ENCODE measurements around the gene CCNY. TPM values are rescaled to one million over a fixed set of nuclear protein-coding genes. Genes with fewer than 3 reads are reported as not detected.

The CCNY gene
- total RNA-seq, 4 donors from 2014 or later, result 23.9 to 68.1 (median 39.5) TPM

- H3K27me3 ChIP-seq, result no peaks in the 10 kb centered on the region
- no peak for TF ChIP-seq POLR2A (IDR thresholded peaks at IDR 0.05)
- TF ChIP-seq, protein P1, sequence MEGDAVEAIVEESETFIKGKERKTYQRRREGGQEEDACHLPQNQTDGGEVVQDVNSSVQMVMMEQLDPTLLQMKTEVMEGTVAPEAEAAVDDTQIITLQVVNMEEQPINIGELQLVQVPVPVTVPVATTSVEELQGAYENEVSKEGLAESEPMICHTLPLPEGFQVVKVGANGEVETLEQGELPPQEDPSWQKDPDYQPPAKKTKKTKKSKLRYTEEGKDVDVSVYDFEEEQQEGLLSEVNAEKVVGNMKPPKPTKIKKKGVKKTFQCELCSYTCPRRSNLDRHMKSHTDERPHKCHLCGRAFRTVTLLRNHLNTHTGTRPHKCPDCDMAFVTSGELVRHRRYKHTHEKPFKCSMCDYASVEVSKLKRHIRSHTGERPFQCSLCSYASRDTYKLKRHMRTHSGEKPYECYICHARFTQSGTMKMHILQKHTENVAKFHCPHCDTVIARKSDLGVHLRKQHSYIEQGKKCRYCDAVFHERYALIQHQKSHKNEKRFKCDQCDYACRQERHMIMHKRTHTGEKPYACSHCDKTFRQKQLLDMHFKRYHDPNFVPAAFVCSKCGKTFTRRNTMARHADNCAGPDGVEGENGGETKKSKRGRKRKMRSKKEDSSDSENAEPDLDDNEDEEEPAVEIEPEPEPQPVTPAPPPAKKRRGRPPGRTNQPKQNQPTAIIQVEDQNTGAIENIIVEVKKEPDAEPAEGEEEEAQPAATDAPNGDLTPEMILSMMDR (IDR thresholded peaks at IDR 0.05 in 4 of 5, conservative IDR thresholded peaks at IDR 0.05 in 1 of 5), result no peak
- in situ Hi-C loops (cut with MboI; ENCODE audit: low sequenced_read_pairs in 4 of 4) (no loop called here), intact Hi-C loops (cut with DNase I; ENCODE audit: low total_unique reads) (loop anchor here (5.0 kb wide), 1 partner anchor 78 kb away; no protein-coding TSS in a partner anchor)
- H3K9me3 ChIP-seq, result no peaks in the 10 kb centered on the region
- no peak for DNase-seq
- ATAC-seq, result no peak
- H3K4me1 ChIP-seq, result peaks cover 53 to 59% of the 10 kb centered on the region in 2 donors
- peak overlapping the region in 3 of 4 donors; percentile 66 to 69 (median 68) for H3K27ac ChIP-seq
- no peak overlapping the region for H3K4me3 ChIP-seq
- H3K36me3 ChIP-seq, result no peaks in the 10 kb centered on the region
These were observed 73.5 kb downstream of the CCNY start for GRCh38 chr10:35409808-35410207.

- no peak for ATAC-seq
- no peak for DNase-seq
- no peak overlapping the region for H3K4me3 ChIP-seq
- TF ChIP-seq, protein P1 (IDR thresholded peaks at IDR 0.05 in 4 of 5, conservative IDR thresholded peaks at IDR 0.05 in 1 of 5), result no peak
- no peak for TF ChIP-seq POLR2A (IDR thresholded peaks at IDR 0.05)
- H3K36me3 ChIP-seq, result no peaks in the 10 kb centered on the region
- no peaks in the 10 kb centered on the region for H3K9me3 ChIP-seq
- no peaks in the 10 kb centered on the region for H3K27me3 ChIP-seq
- intact Hi-C loops (cut with DNase I; ENCODE audit: low total_unique reads), result no loop called here
- in situ Hi-C loops (cut with MboI; ENCODE audit: low sequenced_read_pairs in 4 of 4), result no loop called here
- H3K27ac ChIP-seq, result no peak overlapping the region
- peaks cover 53 to 63% of the 10 kb centered on the region in 2 donors for H3K4me1 ChIP-seq
These were observed 75.9 kb downstream of the CCNY start for GRCh38 chr10:35412003-35412723.

DNA sequence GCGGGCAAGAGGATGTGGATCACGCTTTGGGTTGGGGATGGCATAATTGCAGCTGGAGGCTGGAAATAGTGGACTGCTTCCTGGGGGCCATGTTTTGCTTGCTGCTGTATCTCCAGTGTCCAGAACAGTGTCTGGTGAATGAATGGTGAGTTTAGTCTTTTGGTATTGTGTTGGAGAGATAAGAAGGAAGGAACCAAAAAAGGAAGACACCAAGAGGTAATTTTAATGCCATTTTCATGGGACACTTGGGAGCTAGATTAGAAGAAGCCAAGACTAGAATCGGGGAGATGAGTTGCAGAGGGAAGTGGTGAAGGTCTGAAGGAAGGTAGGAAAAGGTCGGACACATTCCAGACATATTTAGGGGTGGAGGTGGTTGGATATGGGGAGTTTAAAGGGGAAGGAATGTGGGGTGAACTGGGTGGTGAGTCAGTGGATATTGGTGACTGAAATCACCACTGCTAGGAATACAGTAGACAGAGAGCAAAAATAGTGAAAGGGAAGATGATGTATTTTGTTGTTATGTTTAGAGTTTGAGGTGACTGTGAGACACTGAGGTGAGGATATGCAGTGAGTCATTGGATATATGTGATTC lies 76.7 kb downstream of the CCNY start:
- ATAC-seq, result no peak
- H3K36me3 ChIP-seq, result no peaks in the 10 kb centered on the region
- H3K27ac ChIP-seq, result peak overlapping the region in 3 of 4 donors; percentile 11 to 56 (median 32)
- in situ Hi-C loops (cut with MboI; ENCODE audit: low sequenced_read_pairs in 4 of 4) (no loop called here), intact Hi-C loops (cut with DNase I; ENCODE audit: low total_unique reads) (no loop called here)
- H3K4me1 ChIP-seq, result peaks cover 56 to 66% of the 10 kb centered on the region in 2 donors
- no peak overlapping the region for H3K4me3 ChIP-seq
- DNase-seq, result no peak
- TF ChIP-seq, protein P1 (IDR thresholded peaks at IDR 0.05 in 4 of 5, conservative IDR thresholded peaks at IDR 0.05 in 1 of 5), result no peak
- no peak for TF ChIP-seq POLR2A (IDR thresholded peaks at IDR 0.05)
- H3K27me3 ChIP-seq, result no peaks in the 10 kb centered on the region
- H3K9me3 ChIP-seq, result no peaks in the 10 kb centered on the region

GRCh38 chr10:35413985-35414861 lies 77.9 kb downstream of the CCNY start:
- DNase-seq (no peak), ATAC-seq (no peak)
- TF ChIP-seq POLR2A (IDR thresholded peaks at IDR 0.05), result no peak
- TF ChIP-seq, protein P1 (IDR thresholded peaks at IDR 0.05 in 4 of 5, conservative IDR thresholded peaks at IDR 0.05 in 1 of 5), result no peak
- Histone ChIP-seq H3K36me3 (no peaks in the 10 kb centered on the region), H3K4me1 (peaks cover 49 to 57% of the 10 kb centered on the region in 2 donors), H3K4me3 (no peak overlapping the region), H3K9me3 (no peaks in the 10 kb centered on the region), H3K27ac (peak overlapping the region in 3 of 4 donors; percentile 50 to 56 (median 56)), H3K27me3 (no peaks in the 10 kb centered on the region)
- in situ Hi-C loops (cut with MboI; ENCODE audit: low sequenced_read_pairs in 4 of 4), result no loop called here
- intact Hi-C loops (cut with DNase I; ENCODE audit: low total_unique reads), result no loop called here
